Jurkat, Clone E6-1 (cell line): Measurements from ENCODE around the gene TPMT.

Source experiments
- DNase-seq: peaks from one replicate; pipeline ENCODE4 v3.0.0-alpha.2; 2011; ENCODE audit warnings: low read depth, low spot score
- H3K4me3 ChIP-seq: 2 replicates; pipeline ENCODE4 v1.5.1; 2011; ENCODE audit warnings: mild to moderate bottlenecking, low read length, control low read depth, moderate library complexity

The TPMT gene

GRCh38 chr6:18122128-18123093, 32.5 kb downstream of the TPMT start, which contains the start of gene NHLRC1:
NHLRC1 (minus strand) TSS chr6:18122677; CDS start chr6:18122606, 71 bp downstream.
- DNase-seq = no peak
- H3K4me3 ChIP-seq = no peak within 1 kb of the TSS

- no peak for DNase-seq
- H3K4me3 ChIP-seq = no peak overlapping the region
Measured at GRCh38 chr6:18121580-18122127, 33.2 kb downstream of the TPMT start.

- DNase-seq = no peak
- no peak overlapping the region for H3K4me3 ChIP-seq
Measured at GRCh38 chr6:18119236-18119635, 35.6 kb downstream of the TPMT start.

- no peak overlapping the region for H3K4me3 ChIP-seq
- no peak for DNase-seq
Measured at GRCh38 chr6:18118330-18118729, 36.5 kb downstream of the TPMT start.

GRCh38 chr6:18117136-18117535, 37.7 kb downstream of the TPMT start:
- no peak for DNase-seq
- H3K4me3 ChIP-seq = no peak overlapping the region

GRCh38 chr6:18115356-18115755, 39.5 kb downstream of the TPMT start:
- peak; percentile 78 for DNase-seq
- H3K4me3 ChIP-seq = no peak overlapping the region

- no peak overlapping the region for H3K4me3 ChIP-seq
- DNase-seq = no peak
Measured at GRCh38 chr6:18110162-18110561, 44.7 kb downstream of the TPMT start.

- DNase-seq = no peak
Measured at GRCh38 chr6:18107061-18107460, 47.8 kb downstream of the TPMT start.

GRCh38 chr6:18102783-18103509, 51.9 kb downstream of the TPMT start:
- H3K4me3 ChIP-seq = no peak overlapping the region
- no peak for DNase-seq

More at GRCh38 chr6:18107061-18107460, 47.8 kb downstream of the TPMT start:
- H3K4me3 ChIP-seq = no peak overlapping the region

- no peak for DNase-seq
- no peak overlapping the region for H3K4me3 ChIP-seq
Measured at GRCh38 chr6:18101873-18102272, 53.0 kb downstream of the TPMT start.

- DNase-seq = no peak
- H3K4me3 ChIP-seq = no peak overlapping the region
Measured at GRCh38 chr6:18101271-18101670, 53.6 kb downstream of the TPMT start.

- DNase-seq = no peak
- H3K4me3 ChIP-seq = no peak overlapping the region
Measured at GRCh38 chr6:18100296-18100695, 54.6 kb downstream of the TPMT start.

GRCh38 chr6:18099511-18099910, 55.4 kb downstream of the TPMT start:
- H3K4me3 ChIP-seq = no peak overlapping the region
- DNase-seq = no peak

- no peak for DNase-seq
Measured at GRCh38 chr6:18096423-18096822, 58.5 kb downstream of the TPMT start.

GRCh38 chr6:18091382-18091781, 63.5 kb downstream of the TPMT start:
- H3K4me3 ChIP-seq = no peak overlapping the region
- DNase-seq = no peak

More at GRCh38 chr6:18096423-18096822, 58.5 kb downstream of the TPMT start:
- H3K4me3 ChIP-seq = no peak overlapping the region

- DNase-seq = no peak
- H3K4me3 ChIP-seq = no peak overlapping the region
Measured at GRCh38 chr6:18090349-18090786, 64.5 kb downstream of the TPMT start.

GRCh38 chr6:18088419-18089296, 66.2 kb downstream of the TPMT start:
- DNase-seq = no peak
- H3K4me3 ChIP-seq = no peak overlapping the region

GRCh38 chr6:18087396-18088165, 67.3 kb downstream of the TPMT start:
- no peak for DNase-seq
- H3K4me3 ChIP-seq = no peak overlapping the region
